DLD1 (cell line): ENCODE data around the gene PLEKHA1.

Experiments
- in situ Hi-C: cut with HindIII; loops from 2 replicates; pipeline ENCODE4 v1.10.0; 2017; ENCODE audit warnings: low sequenced_read_pairs

The PLEKHA1 gene

GRCh38 chr10:122475591-122476332 lies 101.3 kb downstream of the PLEKHA1 start:
- in situ Hi-C loops, result no loop called here

- in situ Hi-C loops, result no loop called here
These were observed 101.8 kb downstream of the PLEKHA1 start for GRCh38 chr10:122476333-122476695.

GRCh38 chr10:122477436-122477835 lies 102.9 kb downstream of the PLEKHA1 start:
- in situ Hi-C loops, result no loop called here

- in situ Hi-C loops, result no loop called here
These were observed 104.5 kb downstream of the PLEKHA1 start for GRCh38 chr10:122478971-122479370.

- in situ Hi-C loops, result no loop called here
These were observed 105.8 kb downstream of the PLEKHA1 start for GRCh38 chr10:122480146-122480833.

- in situ Hi-C loops, result no loop called here
These were observed 107.0 kb downstream of the PLEKHA1 start for GRCh38 chr10:122481296-122482056.
